HG03045 (cell line): ENCODE results near the gene PSMB10.
"Not testable (repeated sequence)": the region's sequence is repeated elsewhere in the genome, so short reads cannot be mapped to it uniquely, and the experiment has no call there.

Experiments used
- ATAC-seq: cut with Tn5 transposase; IDR thresholded peaks from one replicate; pipeline ENCODE4 v1.9.1; 2021; ENCODE audit warnings: mild to moderate bottlenecking, moderate library complexity; ENCODE audit not compliant: unreplicated experiment

Gene PSMB10

DNA sequence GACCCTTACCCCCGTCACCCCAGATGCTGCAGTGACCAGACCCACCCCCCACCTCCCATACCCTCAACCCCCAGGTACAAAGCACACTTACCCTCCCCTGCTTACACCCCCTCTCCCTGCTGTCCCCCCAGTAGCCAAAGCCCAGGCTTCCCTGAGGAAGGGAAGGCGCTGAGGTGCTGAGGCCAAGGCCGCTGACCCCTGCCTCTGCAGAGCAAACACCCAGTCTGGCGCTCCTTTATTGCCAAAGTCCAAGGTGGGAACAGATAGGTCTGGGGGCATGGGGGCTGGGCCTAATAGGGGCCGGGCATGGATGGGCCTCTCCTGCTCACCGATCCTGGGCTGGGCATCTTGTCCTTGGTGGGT is 6.6 kb upstream of the PSMB10 start:
- no peak for ATAC-seq

DNA sequence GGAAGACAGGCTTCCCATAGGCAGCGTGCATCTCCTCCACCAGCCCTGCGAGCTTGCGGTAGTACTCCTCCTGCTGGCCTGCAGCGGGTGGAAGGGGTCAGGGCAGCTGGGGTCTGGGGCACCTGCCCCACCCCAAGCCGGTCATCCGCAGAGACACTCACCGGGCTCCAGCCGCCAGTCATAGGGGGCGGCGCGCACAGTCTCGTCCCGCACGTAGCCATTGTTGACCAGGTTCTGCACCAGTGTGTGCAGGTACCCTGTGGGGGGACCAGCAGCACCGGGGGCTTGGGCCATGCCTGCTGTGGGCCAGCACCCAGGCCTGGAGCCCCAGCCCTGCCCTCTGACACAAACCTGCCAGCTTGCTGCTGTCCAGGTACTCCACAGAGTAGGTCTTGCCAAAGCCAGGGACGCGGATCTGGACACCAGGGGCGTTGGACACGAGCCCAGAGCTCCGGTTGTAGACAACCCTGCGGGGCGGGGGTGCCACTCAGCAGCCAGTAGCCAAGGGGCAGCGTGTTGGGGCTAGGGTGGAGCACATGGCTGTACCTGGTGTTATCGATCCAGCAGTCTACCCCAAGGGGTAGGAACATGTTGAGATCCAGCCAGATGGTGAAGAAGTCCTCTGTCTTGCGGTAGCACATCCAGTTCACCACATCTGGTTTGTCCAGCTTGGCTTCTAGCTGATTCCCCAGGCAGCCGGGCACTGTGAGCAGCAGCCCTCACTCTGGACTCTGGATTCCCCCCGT is 6.0 kb upstream of the PSMB10 start:
- no peak for ATAC-seq

DNA sequence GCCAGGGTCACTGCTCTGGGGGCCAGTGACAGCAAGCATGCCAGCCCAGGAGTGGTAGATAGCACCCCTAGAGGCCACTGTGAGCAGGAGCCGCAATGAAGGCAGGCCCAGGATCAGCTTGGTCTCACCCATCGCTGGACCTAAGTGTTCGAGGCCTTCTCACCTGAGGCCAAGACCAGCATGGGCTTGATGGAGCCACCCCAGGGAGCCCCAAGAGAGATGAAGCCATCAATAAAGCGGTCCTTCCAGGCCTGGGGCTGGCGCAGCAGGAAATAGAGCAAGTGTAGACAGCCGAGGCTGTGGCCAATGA is 5.5 kb upstream of the PSMB10 start:
- ATAC-seq, result no peak

DNA sequence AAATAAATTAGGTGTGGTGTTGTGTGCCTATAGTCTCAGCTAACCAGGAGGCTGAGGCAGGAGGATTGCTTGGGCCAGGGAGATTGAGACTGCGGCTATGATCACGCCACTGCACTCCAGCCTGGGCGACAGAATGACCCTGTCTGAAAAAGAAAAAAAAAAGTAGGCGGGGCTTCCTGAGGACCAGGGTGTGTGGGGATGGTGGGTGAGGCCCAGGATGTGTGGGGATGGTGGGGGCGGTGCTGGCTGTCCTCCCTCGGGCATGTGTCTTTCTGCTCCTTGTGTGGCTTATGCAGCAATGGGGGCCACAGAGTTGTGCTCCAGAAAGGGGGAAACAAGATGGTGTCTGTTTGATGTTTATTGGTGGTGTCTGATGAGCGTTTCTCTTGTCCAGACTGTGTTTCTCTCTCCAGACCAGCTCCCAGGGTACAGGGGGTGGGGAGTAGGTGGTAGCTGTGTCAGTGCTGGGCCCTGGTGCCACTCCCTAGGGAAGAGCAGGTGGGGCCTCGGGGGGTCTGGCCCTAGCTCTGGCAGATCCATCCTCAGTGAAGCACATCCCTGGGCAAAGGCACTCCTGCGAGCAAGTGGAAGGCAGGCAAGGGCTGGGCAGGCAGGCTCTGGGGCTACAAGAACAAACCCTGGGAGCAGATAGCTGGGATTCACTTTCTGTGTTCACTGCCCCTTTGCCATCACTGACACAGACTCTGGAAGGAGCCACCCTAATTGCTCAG is 5.0 kb upstream of the PSMB10 start:
- ATAC-seq, result no peak

DNA sequence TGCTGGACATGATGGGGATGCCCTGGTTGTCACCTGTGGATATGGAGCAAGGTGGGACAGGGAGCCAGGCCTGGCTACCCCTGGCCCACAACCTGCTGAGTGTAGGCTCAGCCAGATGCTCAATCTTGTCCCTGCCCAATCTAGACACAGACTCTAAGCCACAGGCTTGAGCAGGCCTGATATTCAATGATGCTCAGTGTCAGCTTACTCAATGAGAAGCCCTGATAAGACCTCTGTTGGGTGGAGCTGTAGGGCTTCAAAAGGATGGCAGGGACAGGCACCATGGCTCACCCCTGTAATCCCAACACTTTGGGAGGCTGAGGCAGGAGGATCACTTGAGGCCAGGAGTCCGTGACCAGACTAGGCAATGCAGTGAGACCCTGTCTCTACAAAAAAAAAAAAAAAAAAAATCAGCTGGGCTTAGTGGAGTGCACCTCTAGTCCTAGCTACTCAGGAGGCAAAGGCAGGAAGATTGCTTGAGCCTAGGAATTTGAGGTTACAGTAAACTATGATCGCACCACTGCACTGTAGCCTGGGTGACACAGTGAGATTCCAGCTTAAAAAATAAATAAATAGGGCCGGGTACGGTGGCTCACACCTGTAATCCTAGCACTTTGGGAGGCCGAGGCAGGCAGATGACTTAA is 3.9 kb upstream of the PSMB10 start:
- ATAC-seq, result no peak

DNA sequence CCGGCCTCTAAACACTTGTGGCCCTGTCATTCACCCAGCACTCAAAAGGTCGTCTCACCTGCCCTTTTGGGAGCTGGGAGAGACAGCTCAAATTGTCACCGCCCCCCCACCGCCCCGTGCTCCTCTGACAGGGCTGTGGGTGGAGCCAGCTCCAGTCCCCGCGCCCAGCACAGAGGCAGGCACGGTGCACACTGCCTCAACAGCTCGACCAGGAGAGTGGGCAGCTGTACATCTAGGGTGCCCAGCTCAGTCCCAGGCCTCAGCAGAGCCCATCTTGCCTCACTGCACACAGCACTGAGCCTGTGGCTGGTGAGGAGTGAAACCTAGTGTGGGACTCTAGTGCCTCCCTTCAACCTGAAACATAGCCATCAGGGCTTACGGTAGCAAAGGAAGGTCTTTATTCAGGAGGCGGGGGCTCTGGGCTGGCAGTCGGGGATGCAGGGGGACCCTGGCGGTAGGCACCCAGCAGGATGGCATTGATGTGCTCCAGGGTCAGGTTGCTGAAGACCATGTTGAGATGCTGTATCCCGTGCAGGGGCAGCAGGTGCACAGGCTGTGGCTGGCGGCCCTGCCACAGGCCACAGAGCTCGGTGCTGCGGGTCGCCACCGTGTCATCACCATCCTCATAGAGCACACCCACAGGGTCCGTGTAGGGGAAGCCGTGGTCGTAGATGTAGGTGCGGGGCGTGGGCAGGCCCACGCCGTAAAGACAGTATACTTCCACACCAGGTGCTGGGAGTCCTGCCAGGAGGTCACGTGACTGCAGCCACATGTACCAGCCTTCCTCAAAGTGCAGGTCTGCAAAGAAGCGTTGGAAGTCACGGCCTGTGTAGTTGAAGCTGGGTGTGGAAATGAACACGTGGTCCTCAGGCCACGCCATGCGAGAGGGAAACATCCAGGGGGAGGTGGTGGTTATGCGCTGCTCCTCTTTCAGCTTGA is 3.1 kb upstream of the PSMB10 start:
- ATAC-seq, result no peak

DNA sequence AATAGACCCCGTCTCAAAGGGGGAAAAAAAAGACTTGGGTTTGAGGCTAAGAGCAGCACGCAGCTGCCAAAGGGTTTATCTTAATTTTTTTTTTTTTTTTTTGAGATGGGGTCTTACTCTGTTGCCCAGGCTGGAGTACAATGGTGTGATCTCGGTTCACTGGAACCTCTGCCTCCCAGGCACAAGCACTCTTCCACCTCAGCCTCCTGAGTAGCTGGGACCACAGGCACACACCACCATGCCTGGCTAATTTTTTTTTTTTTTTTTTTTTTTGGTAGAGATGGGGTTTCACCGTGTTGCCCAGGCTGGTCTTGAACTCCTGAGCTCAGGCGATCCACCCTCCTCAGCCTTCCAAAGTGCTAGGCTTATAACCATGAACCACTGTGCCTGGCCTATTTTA is 1.1 kb upstream of the PSMB10 start:
- not testable (repeated sequence) for ATAC-seq

DNA sequence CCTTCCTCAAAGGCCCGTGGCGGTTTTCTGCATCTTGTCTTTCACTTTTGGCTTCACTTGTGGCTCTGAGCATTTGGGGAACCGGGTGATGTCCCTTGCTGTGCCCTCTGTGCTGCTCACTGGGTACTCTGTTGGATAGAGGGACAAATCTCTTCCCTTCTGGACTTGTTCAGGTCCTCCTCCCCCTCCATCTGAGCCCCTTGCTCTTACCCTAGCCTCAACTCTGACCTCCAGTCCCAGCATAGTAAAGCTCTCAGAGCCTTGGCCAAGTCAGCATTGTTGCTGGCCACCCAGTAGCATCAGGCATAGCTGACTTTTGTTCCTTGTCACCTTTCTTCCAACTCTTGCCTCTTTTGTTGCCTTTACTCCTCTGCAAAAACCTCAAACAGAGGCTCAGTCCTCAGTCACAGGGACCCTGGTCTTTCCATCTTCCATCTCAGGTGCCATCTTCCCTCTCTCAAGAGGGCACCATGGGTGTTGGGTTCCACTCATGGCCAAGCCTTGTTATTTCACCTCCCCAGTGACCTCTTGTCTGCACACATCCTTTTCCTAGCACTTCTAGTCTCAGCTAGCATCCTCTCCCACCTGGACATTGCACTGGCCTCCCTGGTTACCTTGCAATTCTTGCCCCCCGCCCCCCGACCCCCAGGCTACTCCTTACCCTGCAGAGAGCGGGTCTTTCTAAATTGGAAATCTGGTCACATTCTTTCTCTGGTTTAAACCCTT is 393 bp upstream of the PSMB10 start:
- peak; percentile 39 for ATAC-seq

DNA sequence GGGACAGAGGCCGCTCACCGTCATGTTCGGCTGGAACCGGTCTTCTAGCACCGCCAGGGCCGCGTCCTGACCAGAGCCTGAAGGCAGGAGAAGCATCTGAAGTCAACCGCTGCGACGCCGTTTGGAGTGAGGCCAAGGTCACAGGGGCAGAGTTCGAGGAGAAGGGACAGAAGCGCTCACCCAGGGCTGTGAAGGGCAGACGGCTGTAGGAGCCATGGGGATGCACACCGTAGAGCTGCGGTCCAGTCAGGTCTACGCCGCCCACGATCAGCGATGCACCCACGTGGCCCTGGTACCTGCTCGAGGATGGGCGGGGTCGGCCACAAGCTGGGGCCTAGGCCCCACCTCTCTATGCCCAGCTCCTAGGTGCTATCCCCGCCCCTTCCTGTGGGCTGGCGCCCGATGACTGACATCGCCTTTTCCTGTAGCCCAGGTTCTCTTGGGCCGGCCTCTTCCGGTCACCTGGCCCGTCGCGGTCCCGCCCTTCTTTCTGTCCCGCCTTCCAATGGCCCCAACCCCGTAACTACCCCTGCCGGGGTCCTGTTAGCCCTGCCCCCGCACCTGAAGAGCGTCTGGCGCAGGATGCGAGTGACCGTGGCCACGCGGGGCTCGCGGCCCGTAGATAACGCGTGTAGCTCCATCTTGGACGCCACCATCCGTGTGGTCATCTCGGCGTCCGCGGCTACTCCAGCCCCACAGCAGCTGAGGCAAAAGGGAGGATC is 1.1 kb downstream of the PSMB10 start:
- peak; percentile 92 for ATAC-seq

DNA sequence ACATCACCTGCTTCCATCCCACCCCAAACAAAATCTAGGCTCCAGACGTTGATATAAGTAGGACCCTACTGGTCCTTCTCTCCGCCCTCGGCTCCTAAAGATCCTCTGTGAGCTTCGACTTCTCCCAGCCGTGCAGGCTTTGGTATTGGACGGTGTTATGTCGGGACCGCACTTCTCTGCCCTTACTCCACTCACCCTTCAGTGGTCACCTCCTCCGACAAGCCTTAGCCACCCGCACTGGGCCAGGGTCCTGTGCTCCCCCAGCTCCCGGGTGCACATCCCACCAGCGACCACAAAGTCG is 1.6 kb downstream of the PSMB10 start:
- ATAC-seq, result peak; percentile 8

DNA sequence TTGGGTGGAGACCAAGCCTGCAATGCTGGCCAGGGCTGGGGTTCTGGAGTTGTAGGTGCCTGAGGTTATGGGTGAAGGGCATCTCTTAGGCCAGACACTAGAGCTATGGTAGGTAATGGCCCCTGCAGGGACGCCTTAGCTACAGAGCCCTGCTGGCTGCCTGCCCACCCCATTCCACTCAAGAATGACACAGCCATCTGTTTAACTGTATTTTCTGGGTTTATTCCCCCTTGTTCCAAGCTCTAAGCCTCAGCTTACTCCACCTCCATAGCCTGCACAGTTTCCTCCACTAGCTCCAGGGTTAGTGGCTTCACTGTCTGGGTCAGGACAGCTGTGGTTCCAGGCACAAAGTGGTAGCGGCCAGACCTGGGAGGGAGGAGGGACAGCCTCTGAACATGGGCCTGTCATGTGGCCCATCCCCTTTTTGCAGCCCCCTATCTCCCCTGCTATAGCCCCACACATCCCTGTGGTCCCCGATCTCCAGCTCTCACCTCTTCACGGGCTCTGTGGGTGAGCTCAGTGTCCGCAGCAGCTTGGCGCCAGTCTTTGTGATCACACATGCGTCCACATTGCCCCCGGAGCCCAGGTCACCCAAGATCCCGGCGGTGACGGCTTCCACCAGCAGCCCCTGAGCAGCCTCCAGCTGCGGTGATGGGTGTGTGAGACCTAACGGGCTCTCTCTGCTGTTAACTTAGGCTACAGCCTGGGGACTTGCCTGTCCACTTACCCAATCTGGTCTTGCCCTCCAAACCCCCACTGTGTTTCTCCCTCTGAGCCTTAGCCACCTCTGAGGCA is 2.1 kb downstream of the PSMB10 start:
- no peak for ATAC-seq

DNA sequence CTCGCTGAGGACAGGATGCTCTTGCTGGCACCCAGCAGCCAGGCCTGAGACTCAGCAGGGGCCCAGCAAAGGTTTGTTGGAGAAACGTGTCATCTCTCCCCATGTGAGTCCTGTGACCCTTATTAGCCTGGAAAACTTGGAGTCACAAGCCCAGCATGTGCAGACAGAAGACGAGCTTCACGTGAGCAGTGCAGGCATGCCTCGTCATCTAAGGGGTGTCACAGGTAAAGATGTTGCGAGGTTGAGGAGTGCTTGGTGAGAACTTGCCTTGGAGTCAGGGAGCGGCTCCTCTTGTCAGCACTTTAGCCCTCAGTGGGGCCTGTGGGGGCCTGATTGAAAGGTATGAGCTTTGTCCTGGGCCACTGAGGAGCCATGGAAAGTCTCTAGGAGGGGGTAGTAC is 2.8 kb downstream of the PSMB10 start:
- ATAC-seq, result no peak

DNA sequence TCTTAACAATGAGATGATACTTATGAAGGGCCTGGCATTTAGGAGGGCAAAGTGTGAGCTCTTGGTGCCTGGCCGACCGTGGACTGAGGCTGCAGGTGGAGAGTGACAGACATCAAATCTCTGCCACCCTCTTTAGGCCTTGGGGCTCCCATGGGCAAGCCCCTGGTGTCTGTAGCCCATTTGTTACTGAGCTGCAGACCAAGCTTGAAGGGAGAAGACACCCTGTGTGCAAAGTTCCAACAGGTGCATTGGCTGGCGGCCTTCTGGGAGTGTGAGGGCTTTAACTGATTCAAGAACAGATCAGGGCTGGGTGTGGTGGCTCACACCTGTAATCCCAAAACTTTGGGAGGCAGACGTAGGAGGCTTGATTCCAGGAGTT is 4.2 kb downstream of the PSMB10 start:
- no peak for ATAC-seq

DNA sequence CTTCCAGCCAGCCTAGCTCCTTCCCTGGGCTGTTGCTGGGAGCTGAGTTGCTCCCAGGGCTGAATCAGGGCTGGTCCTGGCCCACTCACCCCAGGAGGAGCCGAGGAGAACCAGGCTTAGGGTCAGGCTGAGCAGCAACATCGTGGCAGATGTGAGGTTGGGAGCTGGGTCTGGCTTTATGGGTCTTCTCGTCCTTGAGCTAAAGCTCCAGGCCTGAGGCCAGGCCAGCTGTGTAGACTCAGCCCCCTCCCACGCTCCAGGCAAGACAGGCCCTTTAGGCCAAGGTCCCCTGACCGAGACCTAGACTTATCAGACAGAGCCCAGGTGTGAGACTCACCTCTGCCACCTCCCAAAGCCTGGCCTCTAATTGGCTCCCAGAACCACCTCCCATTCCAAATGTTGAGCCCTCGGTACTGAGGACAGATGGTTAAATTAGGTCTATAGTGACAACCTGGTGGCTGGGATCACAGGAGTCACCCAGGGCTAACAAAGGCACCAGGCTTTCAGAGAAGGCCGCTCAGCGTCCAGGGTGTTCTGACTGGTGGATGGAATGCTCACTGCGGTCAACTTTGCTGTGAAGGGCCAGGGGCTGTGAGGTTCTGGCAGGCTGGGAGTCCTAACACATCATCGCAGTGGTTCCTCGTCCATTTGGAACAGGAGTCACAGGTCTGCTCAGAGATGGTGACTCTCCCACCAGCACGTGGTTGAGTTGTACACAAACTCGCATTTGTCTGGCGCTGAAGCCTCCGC is 4.8 kb downstream of the PSMB10 start, which contains the start of gene CTRL:
TSS of gene CTRL (minus strand) at position 151 of the 750 bp plus-strand sequence. CDS start at position 141, 10 bp downstream.
- ATAC-seq, result no peak

DNA sequence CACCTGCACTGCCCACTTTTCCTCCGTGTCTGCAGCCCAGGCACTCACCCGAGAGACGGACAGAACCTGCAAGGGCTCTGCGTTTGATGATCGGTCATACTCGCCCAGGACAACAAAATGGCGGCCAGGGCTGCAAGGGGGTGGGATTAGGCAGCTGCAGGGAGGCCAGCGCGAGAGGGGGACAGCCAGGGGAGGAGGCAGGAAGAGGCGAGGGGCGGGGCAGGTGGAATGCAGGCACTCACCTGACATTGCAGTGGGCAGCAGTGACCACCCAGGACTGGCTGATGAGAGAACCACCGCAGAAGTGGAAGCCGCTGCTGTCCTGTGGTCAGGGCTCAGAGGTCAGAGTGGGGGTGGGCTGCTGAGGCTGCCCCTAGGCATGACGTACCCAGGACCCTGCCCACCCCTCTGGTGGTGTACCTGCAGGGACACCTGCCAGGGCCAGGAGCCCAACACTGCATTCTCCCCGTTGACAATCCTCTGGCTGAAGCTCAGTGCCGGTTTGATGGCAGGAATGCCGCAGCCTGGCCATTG is 5.9 kb downstream of the PSMB10 start:
- no peak for ATAC-seq

DNA sequence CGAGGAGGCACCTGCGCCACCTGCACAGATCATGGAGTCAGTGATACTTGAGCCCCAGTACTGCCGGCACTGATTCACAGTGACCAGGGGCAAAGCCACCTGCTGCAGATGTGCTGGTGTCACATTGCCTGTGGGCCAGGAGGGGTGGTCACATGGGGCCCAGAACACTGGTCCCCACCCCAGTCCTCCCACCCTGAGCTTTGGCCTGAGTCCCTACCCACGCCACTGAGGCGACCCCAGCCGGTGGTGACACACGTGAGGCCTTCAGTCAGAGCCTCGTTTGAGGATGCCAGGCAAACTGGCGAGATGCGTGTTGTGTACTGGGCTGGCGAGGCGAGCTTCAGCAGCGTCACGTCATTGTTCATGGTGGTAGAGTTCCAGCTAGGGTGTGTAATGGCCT is 6.5 kb downstream of the PSMB10 start:
- no peak for ATAC-seq

DNA sequence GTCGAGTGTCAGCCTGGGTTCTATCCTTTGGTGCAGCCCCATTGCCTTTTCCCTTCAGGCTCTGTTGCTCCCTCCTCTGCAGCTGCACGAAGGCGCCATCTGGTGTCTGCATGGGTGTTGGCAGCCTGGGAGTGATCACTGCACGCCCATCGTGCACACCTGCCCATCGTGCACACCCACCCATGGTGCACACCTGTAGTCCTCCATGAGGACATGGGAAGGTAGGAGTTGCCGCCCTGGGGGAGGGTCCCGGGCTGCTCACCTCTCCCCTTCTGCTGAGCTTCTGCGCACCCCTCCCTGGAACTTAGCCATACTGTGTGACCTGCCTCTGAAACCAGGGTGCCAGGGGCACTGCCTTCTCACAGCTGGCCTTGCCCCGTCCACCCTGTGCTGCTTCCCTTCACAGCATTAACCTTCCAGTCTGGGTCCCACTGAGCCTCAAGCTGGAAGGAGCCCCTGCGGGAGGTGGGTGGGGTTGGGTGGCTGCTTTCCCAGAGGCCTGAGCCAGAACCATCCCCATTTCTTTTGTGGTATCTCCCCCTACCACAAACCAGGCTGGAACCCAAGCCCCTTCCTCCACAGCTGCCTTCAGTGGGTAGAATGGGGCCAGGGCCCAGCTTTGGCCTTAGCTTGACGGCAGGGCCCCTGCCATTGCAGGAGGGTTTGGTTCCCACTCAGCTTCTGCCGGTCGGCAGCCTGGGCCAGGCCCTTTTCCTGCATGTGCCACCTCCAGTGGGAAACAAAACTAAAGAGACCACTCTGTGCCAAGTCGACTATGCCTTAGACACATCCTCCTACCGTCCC is 7.9 kb downstream of the PSMB10 start:
- no peak for ATAC-seq
